HEK293T (cell line): ENCODE data around the gene TP53BP1.

Experiments used
- CTCF ChIA-PET: fragments of 350-600 bp; formaldehyde crosslinking; extraction: SDS; loops from one replicate; lab custom pipeline; 2021; ENCODE audit warnings: antibody characterized with exemption, inconsistent platforms; lab: Yijun Ruan, JAX
- POLR2A ChIA-PET: fragments of 350-600 bp; formaldehyde crosslinking; extraction: SDS; loops from one replicate; lab custom pipeline; 2020; ENCODE audit warnings: antibody characterized with exemption, inconsistent platforms; lab: Yijun Ruan, JAX
- DNase-seq: peaks from one replicate; pipeline ENCODE4 v3.0.0; 2012; ENCODE audit warnings: mixed read lengths; ENCODE audit errors: extremely low spot score
- ARNT ChIP-seq: fragments of 450-650 bp; IDR thresholded peaks from 2 replicates; pipeline ENCODE4 v1.6.1; 2017; ENCODE audit warnings: mild to moderate bottlenecking
- BHLHE40 ChIP-seq: fragments of 450-650 bp; IDR thresholded peaks from 2 replicates; pipeline ENCODE4 v1.6.1; 2016; ENCODE audit warnings: mild to moderate bottlenecking, moderate library complexity, borderline replicate concordance
- CTBP1 ChIP-seq: fragments of 450-650 bp; IDR thresholded peaks from 2 replicates; pipeline ENCODE4 v1.6.1; 2016; ENCODE audit warnings: borderline replicate concordance
- ELF4 ChIP-seq: fragments of 450-650 bp; IDR thresholded peaks from 2 replicates; pipeline ENCODE4 v1.6.1; 2017; ENCODE audit warnings: antibody characterized with exemption
- FOXA1 ChIP-seq: fragments of 450-650 bp; IDR thresholded peaks from 2 replicates; pipeline ENCODE4 v1.6.1; 2016; ENCODE audit warnings: mild to moderate bottlenecking
- FOXK2 ChIP-seq: fragments of 450-650 bp; IDR thresholded peaks from 2 replicates; pipeline ENCODE4 v1.6.1; 2016; ENCODE audit warnings: mild to moderate bottlenecking
- FOXM1 ChIP-seq: fragments of 450-650 bp; IDR thresholded peaks from 2 replicates; pipeline ENCODE4 v1.6.1; 2017; ENCODE audit warnings: mild to moderate bottlenecking, borderline replicate concordance
- HDGF ChIP-seq: fragments of 450-650 bp; IDR thresholded peaks from 2 replicates; pipeline ENCODE4 v1.6.1; 2017; ENCODE audit warnings: antibody characterized with exemption, borderline replicate concordance
- L3MBTL2 ChIP-seq: fragments of 450-650 bp; conservative IDR thresholded peaks from 2 replicates; pipeline ENCODE4 v1.6.1; 2016; ENCODE audit warnings: mild to moderate bottlenecking
- LEF1 ChIP-seq: fragments of 450-650 bp; IDR thresholded peaks from 2 replicates; pipeline ENCODE4 v1.6.1; 2017; ENCODE audit warnings: mild to moderate bottlenecking, borderline replicate concordance
- NFRKB ChIP-seq: fragments of 450-650 bp; IDR thresholded peaks from 2 replicates; pipeline ENCODE4 v1.6.1; 2016; ENCODE audit warnings: mild to moderate bottlenecking, moderate library complexity
- PKNOX1 ChIP-seq: fragments of 450-650 bp; IDR thresholded peaks from 2 replicates; pipeline ENCODE4 v1.6.1; 2016
- SP1 ChIP-seq: fragments of 450-650 bp; IDR thresholded peaks from 2 replicates; pipeline ENCODE4 v1.6.1; 2017
- SUZ12 ChIP-seq: fragments of 450-650 bp; IDR thresholded peaks from 2 replicates; pipeline ENCODE4 v1.6.1; 2016; ENCODE audit warnings: mild to moderate bottlenecking
- TARDBP ChIP-seq: fragments of 450-650 bp; IDR thresholded peaks from 2 replicates; pipeline ENCODE4 v1.6.1; 2016
- ZNF384 ChIP-seq: fragments of 450-650 bp; IDR thresholded peaks from 2 replicates; pipeline ENCODE4 v1.6.1; 2016

TP53BP1 gene

GRCh38 chr15:43526261-43526930 is 33.4 kb upstream of the TP53BP1 start:
- ChIA-PET POLR2A (no interaction called here), CTCF (interaction anchor here (2.1 kb wide), 1 partner anchor 12 kb away, joined by 7 read pairs; no protein-coding TSS in a partner anchor)
- TF ChIP-seq FOXA1 (no peak), FOXK2 (no peak), SP1 (no peak), SUZ12 (no peak), LEF1 (no peak), ARNT (no peak), HDGF (no peak), CTBP1 (no peak), L3MBTL2 (no peak)
- no peak for DNase-seq

- ChIA-PET CTCF (no interaction called here), POLR2A (no interaction called here)
- TF ChIP-seq LEF1 = no peak
- TF ChIP-seq FOXM1 = no peak
- TF ChIP-seq ARNT = no peak
- no peak for TF ChIP-seq NFRKB
- no peak for TF ChIP-seq FOXA1
- no peak for TF ChIP-seq TARDBP
- no peak for TF ChIP-seq PKNOX1
- no peak for TF ChIP-seq FOXK2
- TF ChIP-seq HDGF = no peak
- TF ChIP-seq CTBP1 = no peak
- TF ChIP-seq L3MBTL2 = no peak
- no peak for TF ChIP-seq BHLHE40
- no peak for TF ChIP-seq SP1
- no peak for TF ChIP-seq ZNF384
- TF ChIP-seq ELF4 = no peak
- TF ChIP-seq SUZ12 = no peak
- DNase-seq = no peak
Observed at GRCh38 chr15:43525131-43525530, 32.2 kb upstream of the TP53BP1 start.

GRCh38 chr15:43524254-43524845 is 31.4 kb upstream of the TP53BP1 start:
- TF ChIP-seq SUZ12 (no peak), LEF1 (no peak), BHLHE40 (no peak), HDGF (no peak), FOXK2 (no peak), FOXA1 (no peak), ZNF384 (no peak)
- CTCF ChIA-PET = no interaction called here
- POLR2A ChIA-PET = interaction anchor here (0.7 kb wide), 1 partner anchor 13 kb away, joined by 3 read pairs; no protein-coding TSS in a partner anchor
- no peak for DNase-seq

GRCh38 chr15:43523646-43524045 is 30.7 kb upstream of the TP53BP1 start:
- CTCF ChIA-PET = no interaction called here
- DNase-seq = no peak
- no peak for TF ChIP-seq TARDBP
- TF ChIP-seq FOXM1 = no peak
- no peak for TF ChIP-seq BHLHE40
- no peak for TF ChIP-seq HDGF
- no peak for TF ChIP-seq SUZ12
- no peak for TF ChIP-seq NFRKB
- no peak for TF ChIP-seq ARNT
- no peak for TF ChIP-seq ZNF384
- no peak for TF ChIP-seq CTBP1
- no peak for TF ChIP-seq LEF1
- POLR2A ChIA-PET = no interaction called here

GRCh38 chr15:43522247-43522646 is 29.3 kb upstream of the TP53BP1 start:
- ChIA-PET CTCF (no interaction called here), POLR2A (no interaction called here)
- no peak for DNase-seq
- no peak for TF ChIP-seq CTBP1

GRCh38 chr15:43521419-43521818 is 28.5 kb upstream of the TP53BP1 start:
- no peak for DNase-seq
- TF ChIP-seq ELF4 (no peak), FOXK2 (no peak), FOXA1 (no peak), LEF1 (no peak), CTBP1 (no peak), ARNT (no peak)
- POLR2A ChIA-PET = no interaction called here
- CTCF ChIA-PET = no interaction called here

- DNase-seq = no peak
- TF ChIP-seq L3MBTL2 (no peak), TARDBP (no peak)
- POLR2A ChIA-PET = no interaction called here
- CTCF ChIA-PET = interaction anchor here (1.2 kb wide), 1 partner anchor 11 kb away, joined by 3 read pairs; no protein-coding TSS in a partner anchor
Observed at GRCh38 chr15:43520138-43520537, 27.2 kb upstream of the TP53BP1 start.

GRCh38 chr15:43519196-43519595 is 26.2 kb upstream of the TP53BP1 start:
- POLR2A ChIA-PET = no interaction called here
- TF ChIP-seq LEF1 (no peak), L3MBTL2 (no peak), SP1 (no peak), ARNT (no peak), PKNOX1 (no peak), FOXM1 (no peak), NFRKB (no peak), TARDBP (no peak), FOXA1 (no peak), BHLHE40 (no peak), ELF4 (no peak), HDGF (no peak), CTBP1 (no peak), ZNF384 (no peak), SUZ12 (no peak), FOXK2 (no peak)
- CTCF ChIA-PET = no interaction called here
- no peak for DNase-seq
